ENCODE data around the gene SCNN1G. TPM values are rescaled to one million over a fixed set of nuclear protein-coding genes. Genes with fewer than 3 reads are reported as not detected.

The SCNN1G gene
- total RNA-seq, 1 experiment from 2014 or later, result 1.3 TPM

DNA sequence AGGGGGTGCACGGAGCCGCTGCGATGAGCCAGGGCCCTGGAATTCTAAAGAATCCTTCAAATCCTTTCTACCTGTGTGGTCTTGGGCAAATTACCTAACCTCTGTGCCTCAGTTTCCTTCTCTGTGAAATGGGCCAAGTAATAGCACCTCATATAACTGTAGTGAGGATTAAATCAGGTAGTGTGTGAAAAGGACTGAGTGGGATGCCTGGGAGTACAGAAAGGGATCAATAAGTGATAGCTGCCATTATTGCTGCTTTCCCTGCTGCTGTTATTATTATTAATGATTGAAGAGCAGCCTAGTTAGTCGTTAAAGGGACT lies 958 bp downstream of the SCNN1G start (continued):
- TF ChIP-seq ATF1 (CRISPR knock-in tag; IDR thresholded peaks at IDR 0.05), result no peak
- no peak for TF ChIP-seq NFYB (CRISPR knock-in tag; conservative IDR thresholded peaks at IDR 0.05; ENCODE audit: low read depth)
- no peak for TF ChIP-seq TEAD1 (CRISPR knock-in tag; IDR thresholded peaks at IDR 0.05)
- TF ChIP-seq NFATC4 (CRISPR knock-in tag; IDR thresholded peaks at IDR 0.05), result no peak
- no peak for TF ChIP-seq FOXJ3 (CRISPR knock-in tag; IDR thresholded peaks at IDR 0.05; ENCODE audit: borderline replicate concordance)
- TF ChIP-seq, protein P1, sequence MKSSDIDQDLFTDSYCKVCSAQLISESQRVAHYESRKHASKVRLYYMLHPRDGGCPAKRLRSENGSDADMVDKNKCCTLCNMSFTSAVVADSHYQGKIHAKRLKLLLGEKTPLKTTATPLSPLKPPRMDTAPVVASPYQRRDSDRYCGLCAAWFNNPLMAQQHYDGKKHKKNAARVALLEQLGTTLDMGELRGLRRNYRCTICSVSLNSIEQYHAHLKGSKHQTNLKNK (CRISPR knock-in tag; IDR thresholded peaks at IDR 0.05), result no peak

DNA sequence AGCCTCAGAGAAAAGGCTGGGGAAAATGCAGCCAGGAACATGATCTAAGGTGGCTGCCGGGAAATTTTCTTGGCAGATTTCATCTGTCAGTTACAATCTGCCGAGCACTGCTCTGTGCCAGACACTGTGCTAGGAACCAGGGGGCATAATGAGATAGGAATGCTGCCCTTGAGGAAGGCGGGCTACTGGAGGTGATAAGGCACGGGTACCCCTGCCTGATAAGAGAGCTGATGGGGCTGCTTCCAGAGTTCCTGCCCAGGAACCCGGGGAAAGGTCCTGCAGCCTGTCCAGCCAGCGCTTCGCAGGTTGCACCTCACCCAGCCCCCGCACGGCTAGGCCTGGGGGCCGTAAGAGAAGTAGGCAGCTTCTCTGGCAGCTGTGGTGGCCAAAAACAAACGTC lies 3.1 kb downstream of the SCNN1G start:
- no peak for DNase-seq (ENCODE audit: low spot score)
- H3K4me1 Mint-ChIP-seq, result peaks cover 16% of the 10 kb centered on the region
- H3K9me3 Mint-ChIP-seq, result no peaks in the 10 kb centered on the region
- no peak overlapping the region for H3K27ac Mint-ChIP-seq
- H3K36me3 Mint-ChIP-seq, result no peaks in the 10 kb centered on the region
- peaks cover 47% of the 10 kb centered on the region for H3K27me3 Mint-ChIP-seq (ENCODE audit: low read depth)
- no peak for ATAC-seq
- H3K4me3 Mint-ChIP-seq, result no peak overlapping the region
- CTCF ChIA-PET, result interaction anchor here (1.4 to 2.8 kb wide), 2 partner anchors 214 to 250 kb away, joined by 4 to 30 read pairs; no protein-coding TSS in a partner anchor
- POLR2A ChIA-PET, result no interaction called here
- TF ChIP-seq HMGA2 (CRISPR knock-in tag; IDR thresholded peaks at IDR 0.05), result no peak
- TF ChIP-seq RELA (CRISPR knock-in tag; IDR thresholded peaks at IDR 0.05; ENCODE audit: borderline replicate concordance), result no peak
- TF ChIP-seq, protein P2, sequence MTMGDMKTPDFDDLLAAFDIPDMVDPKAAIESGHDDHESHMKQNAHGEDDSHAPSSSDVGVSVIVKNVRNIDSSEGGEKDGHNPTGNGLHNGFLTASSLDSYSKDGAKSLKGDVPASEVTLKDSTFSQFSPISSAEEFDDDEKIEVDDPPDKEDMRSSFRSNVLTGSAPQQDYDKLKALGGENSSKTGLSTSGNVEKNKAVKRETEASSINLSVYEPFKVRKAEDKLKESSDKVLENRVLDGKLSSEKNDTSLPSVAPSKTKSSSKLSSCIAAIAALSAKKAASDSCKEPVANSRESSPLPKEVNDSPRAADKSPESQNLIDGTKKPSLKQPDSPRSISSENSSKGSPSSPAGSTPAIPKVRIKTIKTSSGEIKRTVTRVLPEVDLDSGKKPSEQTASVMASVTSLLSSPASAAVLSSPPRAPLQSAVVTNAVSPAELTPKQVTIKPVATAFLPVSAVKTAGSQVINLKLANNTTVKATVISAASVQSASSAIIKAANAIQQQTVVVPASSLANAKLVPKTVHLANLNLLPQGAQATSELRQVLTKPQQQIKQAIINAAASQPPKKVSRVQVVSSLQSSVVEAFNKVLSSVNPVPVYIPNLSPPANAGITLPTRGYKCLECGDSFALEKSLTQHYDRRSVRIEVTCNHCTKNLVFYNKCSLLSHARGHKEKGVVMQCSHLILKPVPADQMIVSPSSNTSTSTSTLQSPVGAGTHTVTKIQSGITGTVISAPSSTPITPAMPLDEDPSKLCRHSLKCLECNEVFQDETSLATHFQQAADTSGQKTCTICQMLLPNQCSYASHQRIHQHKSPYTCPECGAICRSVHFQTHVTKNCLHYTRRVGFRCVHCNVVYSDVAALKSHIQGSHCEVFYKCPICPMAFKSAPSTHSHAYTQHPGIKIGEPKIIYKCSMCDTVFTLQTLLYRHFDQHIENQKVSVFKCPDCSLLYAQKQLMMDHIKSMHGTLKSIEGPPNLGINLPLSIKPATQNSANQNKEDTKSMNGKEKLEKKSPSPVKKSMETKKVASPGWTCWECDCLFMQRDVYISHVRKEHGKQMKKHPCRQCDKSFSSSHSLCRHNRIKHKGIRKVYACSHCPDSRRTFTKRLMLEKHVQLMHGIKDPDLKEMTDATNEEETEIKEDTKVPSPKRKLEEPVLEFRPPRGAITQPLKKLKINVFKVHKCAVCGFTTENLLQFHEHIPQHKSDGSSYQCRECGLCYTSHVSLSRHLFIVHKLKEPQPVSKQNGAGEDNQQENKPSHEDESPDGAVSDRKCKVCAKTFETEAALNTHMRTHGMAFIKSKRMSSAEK (CRISPR knock-in tag; IDR thresholded peaks at IDR 0.05; ENCODE audit: borderline replicate concordance), result no peak
- TF ChIP-seq ZNF232 (CRISPR knock-in tag; IDR thresholded peaks at IDR 0.05), result no peak
- no peak for TF ChIP-seq SMAD3 (CRISPR knock-in tag; IDR thresholded peaks at IDR 0.05; ENCODE audit: borderline replicate concordance)
- TF ChIP-seq, protein P3, sequence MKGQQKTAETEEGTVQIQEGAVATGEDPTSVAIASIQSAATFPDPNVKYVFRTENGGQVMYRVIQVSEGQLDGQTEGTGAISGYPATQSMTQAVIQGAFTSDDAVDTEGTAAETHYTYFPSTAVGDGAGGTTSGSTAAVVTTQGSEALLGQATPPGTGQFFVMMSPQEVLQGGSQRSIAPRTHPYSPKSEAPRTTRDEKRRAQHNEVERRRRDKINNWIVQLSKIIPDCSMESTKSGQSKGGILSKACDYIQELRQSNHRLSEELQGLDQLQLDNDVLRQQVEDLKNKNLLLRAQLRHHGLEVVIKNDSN (CRISPR knock-in tag; IDR thresholded peaks at IDR 0.05), result no peak
- TF ChIP-seq, protein P4, sequence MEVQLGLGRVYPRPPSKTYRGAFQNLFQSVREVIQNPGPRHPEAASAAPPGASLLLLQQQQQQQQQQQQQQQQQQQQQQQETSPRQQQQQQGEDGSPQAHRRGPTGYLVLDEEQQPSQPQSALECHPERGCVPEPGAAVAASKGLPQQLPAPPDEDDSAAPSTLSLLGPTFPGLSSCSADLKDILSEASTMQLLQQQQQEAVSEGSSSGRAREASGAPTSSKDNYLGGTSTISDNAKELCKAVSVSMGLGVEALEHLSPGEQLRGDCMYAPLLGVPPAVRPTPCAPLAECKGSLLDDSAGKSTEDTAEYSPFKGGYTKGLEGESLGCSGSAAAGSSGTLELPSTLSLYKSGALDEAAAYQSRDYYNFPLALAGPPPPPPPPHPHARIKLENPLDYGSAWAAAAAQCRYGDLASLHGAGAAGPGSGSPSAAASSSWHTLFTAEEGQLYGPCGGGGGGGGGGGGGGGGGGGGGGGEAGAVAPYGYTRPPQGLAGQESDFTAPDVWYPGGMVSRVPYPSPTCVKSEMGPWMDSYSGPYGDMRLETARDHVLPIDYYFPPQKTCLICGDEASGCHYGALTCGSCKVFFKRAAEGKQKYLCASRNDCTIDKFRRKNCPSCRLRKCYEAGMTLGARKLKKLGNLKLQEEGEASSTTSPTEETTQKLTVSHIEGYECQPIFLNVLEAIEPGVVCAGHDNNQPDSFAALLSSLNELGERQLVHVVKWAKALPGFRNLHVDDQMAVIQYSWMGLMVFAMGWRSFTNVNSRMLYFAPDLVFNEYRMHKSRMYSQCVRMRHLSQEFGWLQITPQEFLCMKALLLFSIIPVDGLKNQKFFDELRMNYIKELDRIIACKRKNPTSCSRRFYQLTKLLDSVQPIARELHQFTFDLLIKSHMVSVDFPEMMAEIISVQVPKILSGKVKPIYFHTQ (CRISPR knock-in tag; IDR thresholded peaks at IDR 0.05), result no peak
- no peak for TF ChIP-seq GRHL2 (CRISPR knock-in tag; IDR thresholded peaks at IDR 0.05; ENCODE audit: insufficient replicate concordance, severe bottlenecking)
- TF ChIP-seq GABPB1 (CRISPR knock-in tag; IDR thresholded peaks at IDR 0.05), result no peak
- TF ChIP-seq, protein P5, sequence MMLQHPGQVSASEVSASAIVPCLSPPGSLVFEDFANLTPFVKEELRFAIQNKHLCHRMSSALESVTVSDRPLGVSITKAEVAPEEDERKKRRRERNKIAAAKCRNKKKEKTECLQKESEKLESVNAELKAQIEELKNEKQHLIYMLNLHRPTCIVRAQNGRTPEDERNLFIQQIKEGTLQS (CRISPR knock-in tag; conservative IDR thresholded peaks at IDR 0.05), result no peak
- no peak for TF ChIP-seq ZNF121 (CRISPR knock-in tag; IDR thresholded peaks at IDR 0.05)
- TF ChIP-seq, protein P6, sequence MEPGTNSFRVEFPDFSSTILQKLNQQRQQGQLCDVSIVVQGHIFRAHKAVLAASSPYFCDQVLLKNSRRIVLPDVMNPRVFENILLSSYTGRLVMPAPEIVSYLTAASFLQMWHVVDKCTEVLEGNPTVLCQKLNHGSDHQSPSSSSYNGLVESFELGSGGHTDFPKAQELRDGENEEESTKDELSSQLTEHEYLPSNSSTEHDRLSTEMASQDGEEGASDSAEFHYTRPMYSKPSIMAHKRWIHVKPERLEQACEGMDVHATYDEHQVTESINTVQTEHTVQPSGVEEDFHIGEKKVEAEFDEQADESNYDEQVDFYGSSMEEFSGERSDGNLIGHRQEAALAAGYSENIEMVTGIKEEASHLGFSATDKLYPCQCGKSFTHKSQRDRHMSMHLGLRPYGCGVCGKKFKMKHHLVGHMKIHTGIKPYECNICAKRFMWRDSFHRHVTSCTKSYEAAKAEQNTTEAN (CRISPR knock-in tag; IDR thresholded peaks at IDR 0.05), result no peak
- TF ChIP-seq, protein P7, sequence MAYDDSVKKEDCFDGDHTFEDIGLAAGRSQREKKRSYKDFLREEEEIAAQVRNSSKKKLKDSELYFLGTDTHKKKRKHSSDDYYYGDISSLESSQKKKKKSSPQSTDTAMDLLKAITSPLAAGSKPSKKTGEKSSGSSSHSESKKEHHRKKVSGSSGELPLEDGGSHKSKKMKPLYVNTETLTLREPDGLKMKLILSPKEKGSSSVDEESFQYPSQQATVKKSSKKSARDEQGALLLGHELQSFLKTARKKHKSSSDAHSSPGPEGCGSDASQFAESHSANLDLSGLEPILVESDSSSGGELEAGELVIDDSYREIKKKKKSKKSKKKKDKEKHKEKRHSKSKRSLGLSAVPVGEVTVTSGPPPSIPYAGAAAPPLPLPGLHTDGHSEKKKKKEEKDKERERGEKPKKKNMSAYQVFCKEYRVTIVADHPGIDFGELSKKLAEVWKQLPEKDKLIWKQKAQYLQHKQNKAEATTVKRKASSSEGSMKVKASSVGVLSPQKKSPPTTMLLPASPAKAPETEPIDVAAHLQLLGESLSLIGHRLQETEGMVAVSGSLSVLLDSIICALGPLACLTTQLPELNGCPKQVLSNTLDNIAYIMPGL (CRISPR knock-in tag; IDR thresholded peaks at IDR 0.05), result no peak
- TF ChIP-seq IRF2 (CRISPR knock-in tag; IDR thresholded peaks at IDR 0.05; ENCODE audit: borderline replicate concordance, low read depth), result no peak
- no peak for TF ChIP-seq ETV6 (CRISPR knock-in tag; IDR thresholded peaks at IDR 0.05)

All from WTC11 (cell line).